Hematopoietic multipotent progenitor cell (in vitro differentiated cells): Measurements from ENCODE around the gene MAP4K5. TPM values are rescaled to one million over a fixed set of nuclear protein-coding genes. Genes with fewer than 3 reads are reported as not detected.
"Not testable (repeated sequence)": the region's sequence is repeated elsewhere in the genome, so short reads cannot be mapped to it uniquely, and the experiment has no call there.

ENCODE experiments used
- DNase-seq, 3 donors: peaks; one replicate each; pipeline ENCODE4 v3.0.0-alpha.2; 2011 to 2015; ENCODE audit warnings: low read depth in 2 of 3, low spot score in 2 of 3
- total RNA-seq: library from RNA; depleted of rRNA; stranded (reverse); fragments of >200 nt; gene quantifications from one replicate; pipeline ENCODE4 v1.2.3, GENCODE V29; 2012

The MAP4K5 gene
- total RNA-seq, 1 donor = 64.4 TPM

DNA sequence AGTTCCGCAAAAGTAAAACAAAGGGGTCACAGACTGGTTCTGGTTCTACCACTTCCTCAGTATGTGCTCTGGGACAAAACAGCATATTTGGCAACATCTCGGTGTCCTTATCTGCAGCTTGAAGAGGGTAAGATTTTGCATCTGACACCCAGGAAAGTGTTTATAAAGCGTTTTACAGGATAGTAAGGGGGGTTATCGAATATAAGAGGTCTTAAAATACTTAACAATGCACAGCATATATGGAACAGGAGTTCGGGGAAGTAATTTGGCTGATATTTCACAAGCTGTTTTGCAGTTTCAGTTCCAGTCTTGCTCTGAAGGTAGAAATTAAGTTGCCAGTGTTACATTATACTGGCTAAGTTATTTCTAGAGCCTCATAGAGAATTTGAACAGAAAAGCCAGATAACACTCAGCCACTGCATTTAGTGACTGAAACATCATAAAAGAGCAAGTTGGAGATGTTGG lies 904 bp upstream of the MAP4K5 start:
- no peak for DNase-seq

DNA sequence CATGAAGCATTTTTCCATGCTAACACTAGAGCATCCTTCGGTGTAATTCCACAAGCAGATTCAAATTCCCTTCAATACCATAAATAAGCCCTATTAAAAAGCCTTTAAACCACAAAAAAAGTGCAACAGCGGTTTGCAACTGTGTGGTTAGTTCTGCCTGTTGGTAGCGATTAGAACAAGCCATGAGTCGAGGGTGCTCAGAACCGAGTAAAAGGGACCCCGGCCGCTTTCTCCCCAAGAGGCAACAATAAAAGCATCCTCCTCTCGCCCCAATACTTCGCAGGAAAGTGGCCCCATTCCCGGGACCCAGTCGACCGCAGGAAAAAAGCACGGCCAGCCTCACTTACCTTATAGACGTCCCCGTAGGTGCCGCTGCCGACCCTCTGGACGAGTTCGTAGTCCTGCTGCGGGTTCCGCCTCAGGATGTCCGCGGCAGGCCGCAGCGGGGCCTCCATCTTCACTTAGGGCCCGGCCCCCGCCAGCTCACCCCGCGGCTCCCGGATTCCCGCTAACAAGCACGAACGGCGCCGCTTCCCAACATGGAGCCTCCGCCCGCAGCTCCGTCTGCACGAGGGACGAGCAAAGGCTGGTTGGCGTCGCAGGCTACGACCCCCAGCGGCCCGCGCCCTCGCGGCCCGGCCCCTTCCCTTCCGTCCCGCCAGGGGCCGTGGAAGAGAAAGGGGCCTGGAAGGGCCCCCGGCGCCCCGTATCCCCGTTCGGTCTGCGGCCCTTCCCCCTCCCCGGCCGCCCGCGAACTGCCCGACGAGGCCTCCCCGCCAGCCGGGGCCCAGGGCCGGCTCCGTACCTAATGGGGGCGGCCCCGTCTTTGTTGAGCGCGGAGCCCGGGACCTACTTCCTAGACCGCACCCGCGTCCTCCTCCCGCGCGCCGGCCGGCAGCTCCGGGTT lies 521 bp downstream of the MAP4K5 start:
- DNase-seq = peak; percentile 6 to 72 (median 50)

DNA sequence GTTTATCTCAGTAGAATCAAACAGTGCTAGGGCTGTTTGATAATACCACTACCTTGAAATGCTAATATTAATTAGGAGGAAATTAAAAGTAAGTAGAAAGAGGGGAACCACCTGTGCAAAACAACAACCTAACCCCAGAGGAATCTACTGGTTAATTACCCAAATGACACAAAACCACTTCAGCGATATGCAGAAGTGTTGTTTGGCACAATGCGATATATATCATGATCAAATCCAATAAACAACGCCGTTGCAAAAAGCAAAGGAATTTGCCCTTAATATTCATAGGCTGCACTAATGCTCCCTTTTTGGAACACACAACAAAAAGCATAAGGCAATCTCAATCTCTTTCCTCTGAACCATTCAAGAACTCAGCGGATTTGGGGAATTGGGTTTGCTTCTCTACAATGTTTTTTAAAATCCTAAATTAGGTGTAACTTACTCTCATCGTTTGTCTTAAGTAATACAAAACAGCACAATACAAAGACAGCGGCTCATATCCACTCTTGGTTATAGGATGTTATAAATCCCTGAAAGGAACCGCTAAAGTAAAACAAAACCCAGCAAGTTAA lies 1.5 kb downstream of the MAP4K5 start:
- DNase-seq = no peak

DNA sequence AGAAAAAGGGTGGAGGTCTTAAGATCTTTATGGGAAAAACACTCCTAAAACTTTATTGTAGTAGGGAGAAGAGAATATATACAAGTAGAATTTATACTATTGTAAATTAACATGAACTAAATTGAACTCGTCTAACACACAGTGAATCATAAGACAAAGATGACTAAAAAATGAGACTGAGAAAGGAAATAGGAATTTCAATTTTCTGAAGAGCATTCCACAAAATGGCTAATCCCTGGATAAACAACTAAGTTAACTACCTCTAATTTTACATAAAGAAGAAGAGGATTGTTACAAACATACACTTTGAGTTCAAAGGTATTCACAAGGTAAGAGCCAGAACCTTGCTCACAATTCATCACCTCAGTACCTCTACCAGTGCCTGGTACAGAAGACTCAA lies 2.0 kb downstream of the MAP4K5 start:
- no peak for DNase-seq

DNA sequence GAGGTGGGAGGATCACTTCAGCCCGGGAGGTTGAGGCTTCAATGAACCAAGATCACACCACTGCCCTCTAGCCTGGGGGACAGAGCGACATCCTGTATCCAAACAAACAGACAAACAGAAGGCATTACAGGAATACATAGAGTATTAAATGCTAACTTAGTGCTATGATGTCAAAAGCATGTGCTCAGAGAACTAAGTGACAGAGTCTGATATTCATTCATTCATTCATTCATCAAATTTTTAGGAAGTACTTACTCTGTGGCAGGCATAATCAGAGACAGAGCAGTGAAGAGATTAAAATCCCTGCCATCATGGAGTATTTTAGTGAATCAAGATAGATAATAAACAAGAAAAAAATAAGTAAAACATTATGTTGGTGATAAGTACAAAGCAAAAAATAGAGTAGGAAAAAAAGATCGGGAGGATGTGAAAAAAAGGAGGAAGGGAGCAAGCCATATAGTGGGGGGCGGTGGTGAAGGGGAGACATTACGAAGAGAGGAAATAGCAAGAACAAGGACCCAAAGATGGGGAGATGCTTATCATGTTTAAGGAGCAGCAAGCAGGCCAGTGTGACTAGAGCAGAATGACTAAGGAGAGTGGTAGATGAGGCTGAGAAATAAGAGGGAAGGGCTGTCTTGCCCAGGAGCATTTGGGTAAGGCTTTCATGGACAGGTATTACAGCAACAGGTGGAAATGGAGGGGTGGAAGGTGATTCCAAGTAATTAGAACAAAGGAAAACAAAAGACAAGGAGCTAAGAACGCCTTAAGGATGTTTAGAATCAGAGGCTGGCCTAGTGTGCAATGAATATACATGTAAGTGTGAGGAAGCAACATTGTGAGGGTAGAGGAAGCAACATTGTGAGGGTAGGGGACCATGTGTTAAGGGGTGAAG lies 2.8 kb downstream of the MAP4K5 start:
- DNase-seq = no peak

DNA sequence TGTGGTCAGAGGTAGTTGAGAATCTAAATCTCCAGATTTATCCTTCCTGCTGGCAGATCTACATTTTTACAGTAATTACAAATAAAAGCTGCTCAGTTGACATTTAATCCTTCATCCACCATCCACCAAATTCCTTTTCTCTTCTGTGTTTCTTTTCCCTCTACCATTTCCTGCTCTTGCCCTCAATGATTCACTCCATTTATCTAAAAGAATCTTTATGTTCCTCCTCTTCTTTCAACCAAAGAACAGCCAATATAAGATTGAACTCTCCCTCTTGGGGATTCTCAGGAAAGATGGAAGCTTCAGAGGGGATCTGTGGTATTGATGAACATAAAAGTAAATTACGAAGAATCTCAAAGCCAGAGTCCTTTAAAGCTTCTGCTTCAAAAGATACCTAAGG lies 4.4 kb downstream of the MAP4K5 start:
- DNase-seq = no peak

DNA sequence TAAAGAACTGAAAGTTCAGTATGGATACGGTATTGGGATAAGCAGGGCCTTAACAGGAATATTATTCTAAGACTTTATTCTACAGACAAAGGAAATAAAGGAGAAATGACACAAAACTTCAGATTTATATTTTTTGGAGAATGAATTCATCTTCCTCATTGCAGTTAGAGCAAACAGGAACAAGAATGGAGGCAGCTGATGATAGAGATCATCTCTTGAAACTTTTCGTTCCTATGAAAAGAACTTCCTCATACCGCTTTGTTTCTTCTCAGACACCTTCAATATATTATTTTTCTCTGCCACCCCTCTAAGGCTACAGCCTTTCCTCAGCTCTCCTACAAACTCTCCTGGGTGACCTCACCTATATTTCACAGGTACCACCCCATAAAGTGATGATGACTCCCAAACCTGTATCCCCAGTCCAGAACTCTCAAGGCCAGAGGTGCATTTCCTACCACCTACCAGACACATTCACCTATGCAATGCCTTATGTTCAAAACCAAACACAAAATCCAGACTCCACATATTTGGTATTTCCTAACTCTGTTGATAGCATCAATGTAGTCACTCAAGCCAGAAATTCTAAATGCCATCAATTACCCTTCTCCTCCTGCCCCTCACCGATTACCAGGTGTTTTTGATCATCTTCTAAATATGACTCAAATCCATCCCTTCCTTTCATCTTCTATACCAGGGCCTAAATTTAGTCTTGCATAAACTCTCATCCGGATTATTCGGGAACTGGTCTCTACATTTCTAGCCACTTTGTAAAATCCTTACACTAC lies 7.4 kb downstream of the MAP4K5 start:
- peak in 1 of 3 donors; percentile 47 for DNase-seq

DNA sequence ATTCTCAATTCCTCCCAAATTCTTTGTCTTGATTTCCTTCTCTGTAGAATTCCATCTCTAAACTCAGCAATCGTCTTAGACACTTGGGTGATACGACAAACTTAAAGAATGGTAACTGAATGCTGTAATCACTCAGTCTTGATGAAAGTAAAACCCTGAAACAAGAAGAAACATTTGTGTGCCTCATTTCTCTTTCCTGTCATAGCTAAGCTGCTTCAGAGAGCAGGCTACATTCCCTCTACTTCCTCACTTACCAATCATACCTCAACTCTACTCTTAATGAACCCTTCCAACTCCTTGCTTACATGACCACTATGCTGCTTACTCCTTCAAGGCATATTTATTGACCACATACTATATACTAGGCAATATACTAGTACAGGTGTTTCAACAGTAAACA lies 8.3 kb downstream of the MAP4K5 start:
- DNase-seq = no peak

DNA sequence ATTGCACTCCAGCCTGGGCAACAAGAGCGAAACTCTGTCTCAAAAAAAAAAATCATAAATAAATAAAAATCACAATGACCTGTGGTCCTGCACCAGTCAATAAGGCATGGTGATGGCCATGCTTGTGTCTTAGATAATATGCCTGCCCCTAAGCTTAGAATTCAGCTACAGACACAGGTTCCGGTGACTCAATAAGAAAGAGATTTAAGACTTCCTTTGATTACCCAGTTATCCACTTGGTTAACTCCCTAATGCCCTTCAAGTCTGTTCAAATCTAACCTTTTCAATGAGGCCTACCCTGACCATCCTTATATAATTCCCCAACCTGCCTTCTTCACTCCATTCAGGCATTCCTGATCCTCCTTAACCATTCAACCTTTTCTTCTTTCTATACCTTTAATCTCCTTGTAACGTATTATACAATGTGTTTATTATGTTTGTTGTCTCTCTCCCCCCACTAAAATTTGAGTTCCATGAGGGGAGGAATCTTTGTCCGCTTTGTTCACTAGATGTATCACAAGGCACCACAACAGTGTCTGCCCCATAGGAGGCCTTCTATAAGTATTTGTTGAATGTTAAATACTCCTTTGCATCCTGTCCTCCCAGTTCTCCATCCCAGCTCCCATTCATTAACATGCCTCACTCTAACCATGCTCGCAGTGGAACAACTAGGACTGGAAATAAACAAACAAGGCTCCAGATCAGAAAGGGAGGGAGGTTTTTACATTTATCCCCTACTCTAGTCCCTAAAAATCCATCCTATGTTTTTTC lies 8.9 kb downstream of the MAP4K5 start:
- no peak for DNase-seq

DNA sequence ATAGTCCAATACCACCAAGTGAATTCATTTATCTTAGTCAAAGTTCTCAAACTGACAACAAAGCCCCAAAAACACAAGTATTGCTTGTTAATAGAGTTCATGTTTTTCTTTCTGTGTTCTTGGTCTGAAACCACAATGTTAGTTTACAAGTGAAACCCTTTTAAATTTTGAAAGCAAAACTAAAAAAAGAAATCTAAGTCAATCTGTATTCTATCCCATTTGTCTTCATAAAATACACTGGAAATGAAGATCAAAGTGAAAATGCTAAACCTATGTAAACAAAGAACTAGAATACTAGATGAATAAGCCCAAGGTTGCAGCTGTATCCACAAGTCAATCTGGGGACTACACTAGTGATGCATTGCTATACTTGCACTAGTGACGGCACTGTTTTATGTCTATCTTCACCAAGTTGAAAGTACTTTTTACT lies 10.4 kb downstream of the MAP4K5 start:
- DNase-seq = no peak

DNA sequence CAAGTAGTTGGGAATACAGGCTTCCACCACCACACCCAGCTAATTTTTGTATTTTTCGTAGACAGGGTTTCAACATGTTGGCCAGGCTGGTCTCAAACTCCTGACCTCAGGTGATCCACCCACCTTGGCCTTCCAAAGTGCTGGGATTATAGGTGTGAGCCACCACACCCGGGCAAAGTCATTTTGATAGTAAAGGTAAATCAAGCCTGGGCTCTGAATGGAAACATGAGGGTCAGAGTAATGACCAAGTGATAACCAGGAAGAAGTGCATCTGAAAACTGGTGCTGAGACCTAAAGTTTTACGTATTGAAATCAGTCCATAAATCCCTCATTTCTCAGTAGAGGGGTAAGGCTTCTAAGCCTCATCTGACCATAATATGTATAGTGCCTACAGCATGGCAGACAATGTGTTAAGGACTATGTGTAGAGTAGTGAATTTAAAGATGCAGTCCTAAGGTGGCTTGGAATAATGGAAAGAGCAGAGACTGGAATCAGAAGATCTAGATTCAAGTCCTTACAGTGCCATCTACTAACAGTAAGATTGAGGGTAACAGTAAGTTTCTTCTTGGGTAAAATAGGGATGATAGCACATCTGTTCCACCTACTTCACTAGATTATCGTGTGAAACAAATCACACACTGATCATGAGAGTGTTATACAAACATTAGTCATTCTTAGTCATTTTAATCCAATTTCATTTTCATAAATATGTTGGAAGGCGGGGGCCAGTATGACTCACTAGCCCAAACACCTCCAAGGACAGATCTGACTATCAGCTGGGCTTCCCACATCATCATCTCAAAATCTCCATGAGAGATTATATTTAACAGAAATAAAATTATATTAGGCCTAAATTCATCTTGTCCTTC lies 11.2 kb downstream of the MAP4K5 start:
- no peak for DNase-seq

DNA sequence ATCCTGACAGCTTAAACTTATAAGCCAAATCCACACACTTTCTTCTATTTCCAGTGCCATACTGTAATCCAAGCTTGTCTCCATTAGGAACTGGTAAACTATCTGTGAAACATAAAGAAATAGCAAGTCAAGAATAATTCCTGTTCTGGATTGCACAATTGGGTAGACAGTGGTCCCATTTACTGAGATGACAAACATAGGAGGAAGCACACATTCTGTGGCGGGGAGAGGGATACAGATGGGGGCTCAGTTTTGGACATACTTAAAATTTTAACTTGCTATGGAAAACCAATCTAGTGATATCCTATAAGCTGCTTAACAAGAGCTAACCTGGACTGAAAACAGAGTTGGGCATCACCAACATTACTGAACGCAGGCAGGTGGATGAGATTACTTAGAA lies 16.3 kb downstream of the MAP4K5 start:
- DNase-seq = no peak

DNA sequence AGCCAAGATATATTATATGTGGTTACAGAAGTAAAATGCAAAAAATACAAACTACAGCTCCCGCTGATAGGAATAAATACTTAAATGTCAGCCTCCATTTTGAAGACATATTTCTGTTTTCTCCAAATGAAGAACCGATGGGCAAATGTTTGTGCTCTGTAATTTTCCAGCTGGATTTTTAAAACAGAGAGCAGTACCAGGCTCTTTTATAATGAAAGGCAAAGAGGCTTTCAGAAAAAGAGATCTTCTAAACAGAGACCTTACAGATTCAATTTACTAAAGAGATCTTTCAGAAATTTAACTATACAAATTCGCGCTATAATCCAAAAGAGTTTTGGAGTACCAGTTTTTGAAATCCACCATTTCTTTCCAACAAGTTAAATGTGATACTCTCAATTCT lies 19.9 kb downstream of the MAP4K5 start:
- no peak for DNase-seq

DNA sequence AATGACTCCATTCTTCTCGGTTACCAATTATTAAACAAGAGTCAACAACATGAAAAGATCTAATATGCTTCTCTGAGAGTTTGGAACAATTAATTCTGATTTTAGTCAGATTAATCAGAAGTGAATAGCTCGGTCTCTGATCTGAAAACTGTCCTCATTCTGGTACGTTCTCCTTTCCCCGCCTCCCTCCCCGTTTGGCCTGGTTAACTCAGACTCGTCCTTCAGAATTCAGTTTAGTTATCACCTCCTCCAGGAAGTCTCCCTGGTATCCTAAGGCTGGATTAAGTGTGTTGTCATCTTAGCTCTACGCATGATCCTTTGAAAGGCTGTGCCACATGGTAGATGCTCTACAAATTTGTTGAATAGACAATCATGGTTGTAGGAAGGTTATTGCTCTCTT lies 22.2 kb downstream of the MAP4K5 start:
- DNase-seq = no peak

DNA sequence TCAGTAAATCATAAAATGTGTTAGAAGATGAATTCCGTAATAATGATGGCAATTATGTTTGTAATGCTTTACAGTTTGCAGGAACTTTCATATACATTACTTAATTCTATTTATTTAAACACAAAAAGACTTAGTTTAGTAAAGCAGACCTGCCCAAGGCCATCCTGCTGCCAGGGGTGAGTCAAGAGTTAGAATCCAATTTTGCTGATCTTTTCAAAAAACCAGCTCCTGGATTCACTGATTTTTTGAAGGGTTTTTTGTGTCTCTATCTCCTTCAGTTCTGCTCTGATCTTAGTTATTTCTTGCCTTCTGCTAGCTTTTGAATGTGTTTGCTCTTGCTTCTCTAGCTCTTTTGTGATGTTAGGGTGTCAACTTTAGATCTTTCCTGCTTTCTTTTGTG lies 25.3 kb downstream of the MAP4K5 start:
- DNase-seq = not testable (repeated sequence)

DNA sequence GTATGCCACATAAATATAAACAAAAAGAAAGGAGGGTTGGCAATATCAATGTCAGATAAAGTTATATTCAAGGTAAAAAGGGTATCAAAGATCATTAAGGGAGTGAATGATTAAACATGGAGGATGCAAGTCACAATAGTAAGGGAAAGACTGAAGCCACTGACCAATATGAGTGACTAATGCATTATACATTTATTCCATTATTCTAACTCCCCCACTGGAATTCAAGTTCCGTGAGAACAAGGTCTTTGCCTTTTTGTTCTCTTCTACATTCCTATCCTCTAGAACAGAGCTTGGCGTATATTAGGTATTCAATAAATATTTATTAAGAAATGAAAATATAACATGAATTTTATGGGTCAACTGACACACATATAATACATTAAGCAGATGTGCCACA lies 30.7 kb downstream of the MAP4K5 start:
- no peak for DNase-seq

DNA sequence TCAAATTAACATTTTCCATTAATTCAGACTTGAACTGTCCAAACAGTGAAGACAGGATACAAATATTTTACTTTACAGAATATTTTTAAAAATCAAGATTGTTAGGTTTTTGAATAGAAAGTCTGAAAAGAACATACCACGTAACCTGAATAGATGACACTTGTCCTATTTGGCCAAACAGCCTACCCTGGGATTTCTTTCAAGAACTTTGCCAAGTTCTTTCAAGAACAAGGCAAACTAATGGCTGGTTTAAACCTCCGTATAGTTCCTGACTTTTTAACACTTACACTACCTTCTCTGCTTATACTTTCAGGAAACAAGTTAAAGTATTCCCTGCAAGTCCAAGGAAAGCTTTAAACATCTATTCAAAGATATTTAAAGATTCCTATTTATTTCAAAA lies 35.0 kb downstream of the MAP4K5 start:
- no peak for DNase-seq

DNA sequence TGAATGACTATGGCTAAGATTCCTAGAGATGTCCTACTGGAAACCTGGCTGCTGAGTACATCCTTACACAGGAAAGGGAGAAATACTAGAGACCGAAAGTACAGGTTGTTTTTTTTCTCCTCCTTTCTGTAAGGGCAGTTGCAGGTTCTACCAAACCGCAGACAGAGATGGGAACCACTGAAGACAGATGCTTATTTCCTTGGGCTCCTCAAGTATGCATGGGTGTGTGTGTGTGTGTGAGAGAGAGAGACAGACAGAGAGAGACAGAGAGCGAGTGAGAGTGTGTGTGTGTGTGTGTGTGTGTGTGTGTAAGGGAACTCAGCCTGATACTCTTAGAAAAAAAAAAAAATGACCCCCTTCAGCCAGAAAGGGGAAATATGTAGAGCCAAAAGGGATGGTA lies 42.5 kb downstream of the MAP4K5 start:
- no peak for DNase-seq

DNA sequence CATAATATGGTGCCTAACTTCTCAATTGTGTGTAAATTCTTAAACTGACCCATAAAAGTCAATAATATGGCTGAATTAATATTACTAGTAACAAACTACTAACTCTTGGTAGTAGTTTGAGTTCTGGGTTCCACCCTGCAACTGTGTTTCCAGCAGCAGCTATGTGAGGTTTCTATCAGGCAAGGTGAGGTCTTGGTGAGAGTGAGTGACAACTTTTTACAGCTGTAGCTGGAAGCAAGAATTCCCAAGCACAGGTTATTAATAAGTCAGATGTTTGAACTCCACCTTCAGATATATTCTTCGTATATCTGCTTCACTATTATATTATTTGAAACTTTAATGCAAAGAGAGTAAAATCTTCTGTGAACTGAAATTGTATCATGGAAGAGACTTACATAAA lies 43.8 kb downstream of the MAP4K5 start:
- no peak for DNase-seq
